GM12891 (cell line): Measurements from ENCODE around the gene MRAP.

Experiments used
- POLR2A ChIP-seq: IDR thresholded peaks from 2 replicates; pipeline ENCODE4 v1.6.1; 2011; ENCODE audit warnings: low read depth, low read length, control low read depth
- POLR2AphosphoS5 ChIP-seq: IDR thresholded peaks from 2 replicates; pipeline ENCODE4 v1.6.1; 2011; ENCODE audit warnings: low read depth, low read length, control low read depth
- POU2F2 ChIP-seq: IDR thresholded peaks from 2 replicates; pipeline ENCODE4 v1.6.1; 2011; ENCODE audit warnings: low read depth, mild to moderate bottlenecking, control low read depth, low read length, moderate library complexity
- SPI1 ChIP-seq: IDR thresholded peaks from 2 replicates; pipeline ENCODE4 v1.6.1; 2011; ENCODE audit warnings: low read depth, low read length, control low read depth
- TAF1 ChIP-seq: IDR thresholded peaks from 2 replicates; pipeline ENCODE4 v1.6.1; 2011; ENCODE audit warnings: low read depth, low read length, control low read depth

GRCh38 chr21:32306021-32306780, 7.5 kb downstream of the MRAP start:
- TF ChIP-seq TAF1 (no peak), POLR2A (no peak), POLR2AphosphoS5 (no peak), SPI1 (no peak), POU2F2 (no peak)
